Osteoblast (primary cell): ENCODE results near the gene LAPTM5. TPM values are rescaled to one million over a fixed set of nuclear protein-coding genes. Genes with fewer than 3 reads are reported as not detected.
A peak's percentile ranks its signal among the peaks of the same experiment; 100 is the strongest.

Source experiments
- DNase-seq: peaks from one replicate; pipeline ENCODE4 v3.0.0; 2011; ENCODE audit warnings: low spot score, mixed read lengths; ENCODE audit not compliant: insufficient read length; ENCODE audit errors: missing footprints
- H2AFZ ChIP-seq: 2 replicates; pipeline ENCODE4 v1.6.0; 2011; ENCODE audit warnings: mild to moderate bottlenecking, low read length
- H3K27ac ChIP-seq: 2 replicates; pipeline ENCODE4 v1.5.1; 2011; ENCODE audit warnings: mild to moderate bottlenecking, low read depth, low read length, moderate library complexity
- H3K27me3 ChIP-seq: 2 replicates; pipeline ENCODE4 v1.6.0; 2012; ENCODE audit warnings: mild to moderate bottlenecking, control low read depth, inconsistent platforms, low read length, moderate library complexity; ENCODE audit not compliant: insufficient read depth
- H3K36me3 ChIP-seq: 2 replicates; pipeline ENCODE4 v1.5.1; 2011; ENCODE audit warnings: mild to moderate bottlenecking, low read length, control low read depth, moderate library complexity; ENCODE audit not compliant: insufficient read depth
- H3K4me1 ChIP-seq: 2 replicates; pipeline ENCODE4 v1.5.1; 2011; ENCODE audit warnings: mild to moderate bottlenecking, low read length, control low read depth, moderate library complexity; ENCODE audit not compliant: insufficient read depth
- H3K4me2 ChIP-seq: 2 replicates; pipeline ENCODE4 v1.6.0; 2011; ENCODE audit warnings: mild to moderate bottlenecking, low read length; ENCODE audit not compliant: insufficient read depth
- H3K4me3 ChIP-seq: fragments of 200-600 bp; sonication (generic); 3 replicates; pipeline ENCODE4 v1.5.1; 2012; ENCODE audit warnings: mild to moderate bottlenecking, low read length, inconsistent platforms; ENCODE audit not compliant: insufficient read depth
- H3K79me2 ChIP-seq: 2 replicates; pipeline ENCODE4 v1.6.0; 2012; ENCODE audit warnings: mild to moderate bottlenecking, low read length, control low read depth, inconsistent platforms; ENCODE audit not compliant: insufficient read depth
- H3K9me3 ChIP-seq: 2 replicates; pipeline ENCODE4 v1.5.1; 2011; ENCODE audit warnings: low read depth, low read length, control low read depth
- H4K20me1 ChIP-seq: 2 replicates; pipeline ENCODE4 v1.6.0; 2012; ENCODE audit warnings: mild to moderate bottlenecking, low read length, control low read depth; ENCODE audit not compliant: insufficient read depth
- total RNA-seq: library from RNA; depleted of rRNA; stranded (reverse); fragments of >200 nt; gene quantifications from 2 replicates; pipeline ENCODE4 v1.2.3, GENCODE V29; 2012
- TF ChIP-seq, protein P1 (sequence below): IDR thresholded peaks from 2 replicates; pipeline ENCODE4 v1.5.1; 2011; ENCODE audit warnings: mild to moderate bottlenecking, low read depth, low read length, moderate library complexity; ENCODE audit errors: extremely low read depth

Gene LAPTM5
- total RNA-seq, 1 donor: 0.72 TPM

DNA sequence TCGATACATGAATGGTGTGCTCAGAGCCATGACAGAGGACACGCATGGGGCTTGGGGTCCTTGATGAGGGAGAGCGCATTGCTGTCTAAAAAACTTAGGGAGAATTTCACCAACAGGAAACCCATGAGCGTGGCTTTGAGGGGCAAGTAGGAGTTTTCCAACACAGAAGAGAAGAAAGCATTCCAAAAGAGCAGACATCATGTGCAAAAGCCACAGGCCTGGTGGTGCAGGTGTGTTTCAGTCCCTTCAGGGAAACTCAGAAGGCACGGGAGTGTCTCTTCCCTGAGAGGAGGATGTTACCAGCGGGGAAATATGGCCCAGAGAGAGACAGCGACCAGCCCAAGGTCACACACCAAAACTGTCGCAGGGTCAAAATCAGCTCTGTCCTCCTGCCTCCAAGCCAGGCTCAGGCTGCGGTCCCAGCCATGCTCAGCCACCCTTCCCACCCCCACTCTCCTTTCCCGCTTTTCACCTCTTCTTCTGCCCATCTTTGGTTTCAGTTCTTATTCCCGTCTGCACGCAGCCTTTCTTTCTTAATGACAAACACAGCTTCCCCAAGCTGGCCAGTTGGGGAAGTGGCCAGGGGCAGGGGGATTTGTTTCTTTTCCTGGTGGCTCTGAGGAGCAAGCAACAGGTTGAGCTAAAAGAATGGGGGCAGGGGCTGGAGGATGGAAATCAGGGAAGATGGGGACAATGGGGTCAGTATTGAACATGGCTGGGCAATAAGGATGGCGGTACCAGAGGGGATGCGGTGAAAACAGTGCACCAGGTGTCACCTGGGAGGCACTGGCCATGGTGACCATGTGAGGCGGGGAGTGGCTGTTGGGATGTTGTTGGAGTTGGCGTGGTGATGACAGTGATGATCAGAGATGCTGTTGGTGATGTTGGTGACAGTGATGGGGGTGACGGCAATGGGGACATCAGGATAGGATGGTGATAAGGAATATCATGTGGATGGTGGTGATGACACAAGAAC is 10.3 kb downstream of the LAPTM5 start:
- H3K9me3 ChIP-seq: no peaks in the 10 kb centered on the region
- H3K4me2 ChIP-seq: no peak overlapping the region
- H2AFZ ChIP-seq: no peak overlapping the region

GRCh38 chr1:30746212-30747032 is 11.2 kb downstream of the LAPTM5 start:
- no peak overlapping the region for H2AFZ ChIP-seq
- H4K20me1 ChIP-seq: no peaks in the 10 kb centered on the region
- H3K27ac ChIP-seq: no peak overlapping the region
- DNase-seq: peak; percentile 63
- peaks cover 9% of the 10 kb centered on the region for H3K27me3 ChIP-seq
- no peak overlapping the region for H3K4me3 ChIP-seq
- H3K9me3 ChIP-seq: no peaks in the 10 kb centered on the region
- no peaks in the 10 kb centered on the region for H3K36me3 ChIP-seq
- TF ChIP-seq, protein P1, sequence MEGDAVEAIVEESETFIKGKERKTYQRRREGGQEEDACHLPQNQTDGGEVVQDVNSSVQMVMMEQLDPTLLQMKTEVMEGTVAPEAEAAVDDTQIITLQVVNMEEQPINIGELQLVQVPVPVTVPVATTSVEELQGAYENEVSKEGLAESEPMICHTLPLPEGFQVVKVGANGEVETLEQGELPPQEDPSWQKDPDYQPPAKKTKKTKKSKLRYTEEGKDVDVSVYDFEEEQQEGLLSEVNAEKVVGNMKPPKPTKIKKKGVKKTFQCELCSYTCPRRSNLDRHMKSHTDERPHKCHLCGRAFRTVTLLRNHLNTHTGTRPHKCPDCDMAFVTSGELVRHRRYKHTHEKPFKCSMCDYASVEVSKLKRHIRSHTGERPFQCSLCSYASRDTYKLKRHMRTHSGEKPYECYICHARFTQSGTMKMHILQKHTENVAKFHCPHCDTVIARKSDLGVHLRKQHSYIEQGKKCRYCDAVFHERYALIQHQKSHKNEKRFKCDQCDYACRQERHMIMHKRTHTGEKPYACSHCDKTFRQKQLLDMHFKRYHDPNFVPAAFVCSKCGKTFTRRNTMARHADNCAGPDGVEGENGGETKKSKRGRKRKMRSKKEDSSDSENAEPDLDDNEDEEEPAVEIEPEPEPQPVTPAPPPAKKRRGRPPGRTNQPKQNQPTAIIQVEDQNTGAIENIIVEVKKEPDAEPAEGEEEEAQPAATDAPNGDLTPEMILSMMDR: no peak
- no peak overlapping the region for H3K4me2 ChIP-seq
- no peaks in the 10 kb centered on the region for H3K79me2 ChIP-seq
- no peaks in the 10 kb centered on the region for H3K4me1 ChIP-seq

More for the DNA sequence above, 10.3 kb downstream of the LAPTM5 start:
- no peaks in the 10 kb centered on the region for H3K4me1 ChIP-seq
- TF ChIP-seq, protein P1: no peak
- H3K79me2 ChIP-seq: no peaks in the 10 kb centered on the region
- peaks cover 9% of the 10 kb centered on the region for H3K27me3 ChIP-seq
- no peak overlapping the region for H3K4me3 ChIP-seq
- no peaks in the 10 kb centered on the region for H4K20me1 ChIP-seq
- no peaks in the 10 kb centered on the region for H3K36me3 ChIP-seq
- H3K27ac ChIP-seq: no peak overlapping the region
- peak; percentile 59 for DNase-seq

DNA sequence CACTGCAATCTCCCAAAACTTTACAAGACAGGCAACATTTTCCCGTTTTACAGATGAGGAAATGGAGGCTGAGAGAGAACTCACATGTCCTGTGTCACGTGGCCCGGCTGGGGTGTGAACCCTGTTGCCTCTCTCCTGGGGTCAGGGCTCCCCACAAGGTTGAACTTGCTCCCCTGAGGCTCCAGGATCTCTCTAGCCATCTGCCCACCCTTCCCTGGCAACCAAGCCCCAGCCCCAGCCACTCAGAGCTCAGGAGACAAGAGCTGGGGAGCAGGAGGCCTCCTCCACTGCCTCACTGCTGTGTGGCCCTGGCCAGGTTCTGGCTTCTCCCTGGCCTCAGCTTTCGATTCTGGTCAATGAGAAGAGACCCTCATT is 11.8 kb downstream of the LAPTM5 start:
- H3K79me2 ChIP-seq: no peaks in the 10 kb centered on the region
- H3K9me3 ChIP-seq: no peaks in the 10 kb centered on the region
- no peaks in the 10 kb centered on the region for H4K20me1 ChIP-seq
- no peaks in the 10 kb centered on the region for H3K4me1 ChIP-seq
- H3K27ac ChIP-seq: no peak overlapping the region
- H3K4me2 ChIP-seq: no peak overlapping the region
- no peak overlapping the region for H2AFZ ChIP-seq
- H3K27me3 ChIP-seq: peaks cover 9% of the 10 kb centered on the region
- TF ChIP-seq, protein P1: no peak
- no peak overlapping the region for H3K4me3 ChIP-seq
- DNase-seq: peak; percentile 76
- no peaks in the 10 kb centered on the region for H3K36me3 ChIP-seq
